Measurements from ENCODE around the gene GOLGB1. TPM values are rescaled to one million over a fixed set of nuclear protein-coding genes. Genes with fewer than 3 reads are reported as not detected.

Gene GOLGB1
- total RNA-seq, 1 experiment from 2014 or later, result 31.3 TPM

DNA sequence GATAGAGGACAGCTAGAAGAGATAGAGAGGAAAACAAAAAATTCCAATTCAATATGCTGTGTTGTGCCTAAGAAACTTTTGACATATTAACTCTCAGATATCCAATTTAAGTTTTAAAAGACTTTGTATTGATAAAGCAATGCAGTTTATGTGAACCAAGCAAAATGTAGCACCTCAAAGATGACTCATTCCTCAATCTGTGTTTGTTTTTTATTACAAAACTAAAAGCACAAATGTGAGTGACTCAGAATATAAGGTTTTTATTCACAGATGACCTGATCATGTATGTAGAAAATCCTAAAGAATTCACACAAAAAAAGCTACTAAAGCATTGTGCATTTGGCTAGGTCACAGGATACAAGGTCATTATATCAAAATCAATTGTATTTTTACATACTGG is 99.9 kb downstream of the GOLGB1 start:
- CTCF ChIA-PET, result no interaction called here
- POLR2A ChIA-PET, result no interaction called here

More for the DNA sequence above, 99.9 kb downstream of the GOLGB1 start:
- H4K20me1 ChIP-seq (ENCODE audit: insufficient read depth), result no peaks in the 10 kb centered on the region
- no peaks in the 10 kb centered on the region for H3K9me2 ChIP-seq (ENCODE audit: insufficient read depth)
- intact Hi-C loops (cut with micrococcal nuclease), result no loop called here
- H3K4me2 ChIP-seq (ENCODE audit: low read length), result no peak overlapping the region
- no peak overlapping the region for H3K27ac ChIP-seq (ENCODE audit: low read depth, low read length)
- H3K27me3 ChIP-seq (ENCODE audit: insufficient read depth, low read length), result no peaks in the 10 kb centered on the region
- ATAC-seq, result no peak
- RAD21 ChIA-PET (ENCODE audit: low non-redundant PET in 1 of 2, low total read pairs in 2 of 2, uncharacterized antibody in 2 of 2, unreplicated experiment in 2 of 2), result no interaction called here
- H3K9ac ChIP-seq (ENCODE audit: low read length), result no peak overlapping the region
- H3K79me2 ChIP-seq (ENCODE audit: insufficient read depth, low read length), result no peaks in the 10 kb centered on the region
- no peak for DNase-seq (ENCODE audit: low read depth, low spot score)
- no peaks in the 10 kb centered on the region for H3K36me3 ChIP-seq (ENCODE audit: control insufficient read depth in 1 of 2, insufficient read depth in 2 of 2, low read length in 2 of 2)
- H3K4me3 ChIP-seq (replicated peaks in 1 of 2; ENCODE audit: low read depth in 1 of 2, low read length in 2 of 2), result no peak overlapping the region
- TF ChIP-seq TCF7L2 (IDR thresholded peaks at IDR 0.05; ENCODE audit: borderline replicate concordance, extremely low read depth, insufficient read depth, insufficient read length) (no peak), SIN3A (IDR thresholded peaks at IDR 0.05; ENCODE audit: low read depth) (no peak), CBX3 (IDR thresholded peaks at IDR 0.05; ENCODE audit: low read depth) (no peak), ZFX (IDR thresholded peaks at IDR 0.05) (no peak), RAD21 (IDR thresholded peaks at IDR 0.05; ENCODE audit: low read depth) (no peak), SRF (IDR thresholded peaks at IDR 0.05; ENCODE audit: low read depth) (no peak), JUND (IDR thresholded peaks at IDR 0.05) (no peak), CEBPB (IDR thresholded peaks at IDR 0.05; ENCODE audit: low read depth) (no peak), EZH2phosphoT487 (IDR thresholded peaks at IDR 0.05; ENCODE audit: borderline replicate concordance) (no peak), REST (IDR thresholded peaks at IDR 0.05; ENCODE audit: low read depth) (no peak), ELF1 (IDR thresholded peaks at IDR 0.05; ENCODE audit: borderline replicate concordance, low read depth) (no peak), FOSL1 (IDR thresholded peaks at IDR 0.05; ENCODE audit: low read depth) (no peak), ZBTB33 (IDR thresholded peaks at IDR 0.05; ENCODE audit: extremely low read depth, insufficient replicate concordance, low read length) (no peak), POLR2A (IDR thresholded peaks at IDR 0.05; ENCODE audit: borderline replicate concordance, extremely low read depth, insufficient read depth, insufficient read length) (no peak), EGR1 (IDR thresholded peaks at IDR 0.05; ENCODE audit: low read depth) (no peak), MAX (IDR thresholded peaks at IDR 0.05) (no peak), EZH2 (IDR thresholded peaks at IDR 0.05) (no peak)
- TF ChIP-seq, protein P1, sequence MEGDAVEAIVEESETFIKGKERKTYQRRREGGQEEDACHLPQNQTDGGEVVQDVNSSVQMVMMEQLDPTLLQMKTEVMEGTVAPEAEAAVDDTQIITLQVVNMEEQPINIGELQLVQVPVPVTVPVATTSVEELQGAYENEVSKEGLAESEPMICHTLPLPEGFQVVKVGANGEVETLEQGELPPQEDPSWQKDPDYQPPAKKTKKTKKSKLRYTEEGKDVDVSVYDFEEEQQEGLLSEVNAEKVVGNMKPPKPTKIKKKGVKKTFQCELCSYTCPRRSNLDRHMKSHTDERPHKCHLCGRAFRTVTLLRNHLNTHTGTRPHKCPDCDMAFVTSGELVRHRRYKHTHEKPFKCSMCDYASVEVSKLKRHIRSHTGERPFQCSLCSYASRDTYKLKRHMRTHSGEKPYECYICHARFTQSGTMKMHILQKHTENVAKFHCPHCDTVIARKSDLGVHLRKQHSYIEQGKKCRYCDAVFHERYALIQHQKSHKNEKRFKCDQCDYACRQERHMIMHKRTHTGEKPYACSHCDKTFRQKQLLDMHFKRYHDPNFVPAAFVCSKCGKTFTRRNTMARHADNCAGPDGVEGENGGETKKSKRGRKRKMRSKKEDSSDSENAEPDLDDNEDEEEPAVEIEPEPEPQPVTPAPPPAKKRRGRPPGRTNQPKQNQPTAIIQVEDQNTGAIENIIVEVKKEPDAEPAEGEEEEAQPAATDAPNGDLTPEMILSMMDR (IDR thresholded peaks at IDR 0.05 in 2 of 3, conservative IDR thresholded peaks at IDR 0.05 in 1 of 3; ENCODE audit: borderline replicate concordance in 1 of 3, insufficient read depth in 1 of 3, low read depth in 2 of 3, low read length in 2 of 3), result no peak
- H3K9me3 ChIP-seq (ENCODE audit: control insufficient read depth in 1 of 2, insufficient read depth in 1 of 2, low read depth in 1 of 2, low read length in 2 of 2), result no peaks in the 10 kb centered on the region
- peaks cover 0 to 4% of the 10 kb centered on the region in 2 experiments; a peak in 1 of 4 replicates for H3K4me1 ChIP-seq (ENCODE audit: control insufficient read depth in 1 of 2, insufficient read depth in 2 of 2, low read length in 2 of 2)
- BruUV-seq (replicated peaks), result no TSS peak
- H2AFZ ChIP-seq (ENCODE audit: low read depth, low read length, poor library complexity, severe bottlenecking), result no peak overlapping the region
